ENCODE data around the gene TIMM17B.

- no peak for TF ChIP-seq JUN (IDR thresholded peaks at IDR 0.05)
- no peak for TF ChIP-seq CTCF (IDR thresholded peaks at IDR 0.05)
- no peak for TF ChIP-seq ESRRA (IDR thresholded peaks at IDR 0.05; ENCODE audit: borderline replicate concordance, low read length)
- TF ChIP-seq POLR2A (IDR thresholded peaks at IDR 0.05; ENCODE audit: low read length): no peak
- TF ChIP-seq USF2 (IDR thresholded peaks at IDR 0.05): no peak
Measured at GRCh38 chrX:48897157-48897624, 377 bp downstream of the TIMM17B start.

All from A549 (cell line).